NCI-H2171 (cell line): Measurements from ENCODE around the gene CRIM1.

Experiments used
- DNase-seq: peaks from one replicate; lab custom pipeline; 2025; lab: John Stamatoyannopoulos, UW

The CRIM1 gene

GRCh38 chr2:36425608-36426355 is 70.2 kb downstream of the CRIM1 start:
- no peak for DNase-seq

GRCh38 chr2:36427790-36428243 is 72.2 kb downstream of the CRIM1 start:
- no peak for DNase-seq

DNA sequence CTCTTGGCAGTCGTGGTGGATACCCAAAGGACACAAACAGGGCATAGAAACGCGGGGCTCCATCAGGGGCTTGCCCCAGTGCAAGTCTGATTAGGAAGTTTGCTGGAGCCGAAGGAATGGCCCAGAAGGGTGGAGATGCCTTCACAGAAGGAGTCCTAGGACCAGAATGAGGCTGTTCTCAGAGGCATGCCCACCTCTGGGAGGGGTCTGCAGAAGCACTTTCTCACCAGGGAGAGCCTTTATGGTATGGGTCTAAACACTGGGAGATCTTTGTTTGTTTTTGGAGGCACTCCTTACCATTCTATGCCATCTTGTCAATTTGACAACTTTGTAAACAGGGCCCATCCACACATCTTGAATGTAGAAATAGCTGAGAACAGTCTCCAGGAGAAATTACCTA is 75.0 kb downstream of the CRIM1 start:
- DNase-seq, result no peak

- no peak for DNase-seq
These were observed 76.9 kb downstream of the CRIM1 start for GRCh38 chr2:36432479-36432878.

DNA sequence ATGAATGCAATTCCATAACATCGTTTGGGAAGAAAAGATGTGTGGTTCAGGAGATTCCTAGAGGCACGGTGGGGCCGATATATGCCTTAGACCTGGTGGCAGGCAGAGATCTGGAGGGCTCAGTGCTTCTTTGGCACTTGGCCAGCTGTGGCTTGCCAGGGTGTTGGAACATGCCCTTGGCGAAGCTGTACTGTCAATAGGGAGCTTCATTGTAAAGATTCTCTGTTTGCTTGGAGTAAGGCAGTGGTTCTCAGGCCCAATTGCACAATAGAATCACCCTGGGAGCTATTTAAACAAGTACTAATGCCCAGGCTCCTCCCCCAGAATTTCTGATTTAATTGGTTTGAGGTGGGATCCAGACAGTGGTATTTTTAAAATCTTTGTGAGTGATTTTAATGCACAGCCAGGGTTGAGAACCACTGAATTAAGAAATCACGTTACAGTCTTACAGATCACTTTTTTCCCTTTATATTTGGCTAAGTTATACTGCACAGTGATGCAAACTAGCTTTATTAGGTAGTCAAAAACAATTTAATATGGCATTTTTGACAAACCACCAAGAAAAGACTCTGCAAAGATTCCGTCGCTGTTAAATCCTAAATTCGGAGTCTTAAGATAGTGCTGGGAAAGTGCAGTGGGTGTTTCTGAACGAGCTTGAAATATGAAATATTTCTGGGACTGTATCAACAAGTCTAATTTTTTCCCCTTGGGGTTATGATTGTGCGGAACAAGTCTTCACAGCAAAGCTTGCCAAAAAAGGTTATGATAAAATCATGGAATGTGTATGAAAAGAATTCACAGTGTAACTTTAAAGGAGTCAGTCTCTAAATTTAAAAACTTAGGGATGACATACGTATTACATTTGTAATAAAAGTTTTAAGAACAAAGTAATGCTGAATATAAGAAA is 78.0 kb downstream of the CRIM1 start:
- no peak for DNase-seq

GRCh38 chr2:36438449-36438977 is 82.9 kb downstream of the CRIM1 start:
- no peak for DNase-seq

DNA sequence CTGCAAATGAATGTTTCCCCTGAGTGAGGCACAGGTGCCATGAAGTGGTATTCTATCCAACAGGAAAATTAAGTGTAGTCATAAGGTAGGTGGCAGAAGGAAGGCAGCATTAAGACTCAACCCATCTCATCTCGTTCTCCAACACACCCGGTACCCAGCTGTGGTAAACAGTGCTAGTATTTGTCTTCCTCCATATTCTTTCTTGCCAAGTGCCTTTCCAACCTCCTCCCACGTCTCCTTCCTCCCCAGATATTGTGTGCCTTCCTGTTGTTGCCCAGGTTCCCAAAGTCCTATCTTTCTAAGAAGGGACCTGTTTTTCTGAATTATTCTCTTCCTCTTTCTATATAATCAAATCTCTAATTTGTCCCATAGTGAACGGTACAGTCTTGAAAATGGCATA is 83.5 kb downstream of the CRIM1 start:
- no peak for DNase-seq

DNA sequence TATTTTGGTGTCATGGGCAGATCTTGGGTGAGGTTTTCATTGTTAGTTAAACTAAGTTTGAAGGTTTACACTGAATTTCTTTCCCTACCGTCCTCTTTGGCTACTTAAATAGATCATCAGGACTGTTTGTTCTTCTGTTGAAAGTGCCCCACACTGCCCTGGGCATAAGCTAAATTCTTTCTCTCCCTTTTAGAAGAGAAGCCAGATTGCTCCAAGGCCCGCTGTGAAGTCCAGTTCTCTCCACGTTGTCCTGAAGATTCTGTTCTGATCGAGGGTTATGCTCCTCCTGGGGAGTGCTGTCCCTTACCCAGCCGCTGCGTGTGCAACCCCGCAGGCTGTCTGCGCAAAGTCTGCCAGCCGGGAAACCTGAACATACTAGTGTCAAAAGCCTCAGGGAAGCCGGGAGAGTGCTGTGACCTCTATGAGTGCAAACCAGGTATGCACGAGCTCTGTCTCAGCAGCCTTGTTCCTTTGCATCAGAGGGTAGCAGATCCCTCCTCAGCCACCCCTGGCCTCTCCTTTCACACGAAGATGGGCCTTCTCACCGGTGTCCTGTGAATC is 85.6 kb downstream of the CRIM1 start:
- no peak for DNase-seq

DNA sequence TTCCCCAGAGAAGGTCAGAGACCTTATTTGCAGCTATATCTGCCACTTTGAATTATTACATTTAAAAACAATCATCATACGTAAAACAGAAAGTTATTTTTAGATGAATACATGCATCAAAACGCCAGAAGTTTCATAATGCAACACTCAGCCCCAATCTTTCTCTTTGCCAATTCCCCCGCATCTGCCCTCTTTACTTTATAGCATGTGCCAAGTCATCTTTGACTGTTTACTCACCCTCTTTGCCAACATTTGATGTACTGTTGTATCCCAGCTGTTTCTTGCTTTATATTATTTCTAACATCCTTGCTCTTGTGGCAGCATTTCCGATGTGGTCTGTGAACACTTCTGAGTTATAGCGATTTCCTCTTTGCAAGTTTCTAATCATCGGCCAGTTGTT is 86.2 kb downstream of the CRIM1 start:
- DNase-seq, result no peak

GRCh38 chr2:36444216-36444936 is 88.8 kb downstream of the CRIM1 start:
- DNase-seq, result no peak

GRCh38 chr2:36445185-36445866 is 89.7 kb downstream of the CRIM1 start:
- DNase-seq, result no peak

DNA sequence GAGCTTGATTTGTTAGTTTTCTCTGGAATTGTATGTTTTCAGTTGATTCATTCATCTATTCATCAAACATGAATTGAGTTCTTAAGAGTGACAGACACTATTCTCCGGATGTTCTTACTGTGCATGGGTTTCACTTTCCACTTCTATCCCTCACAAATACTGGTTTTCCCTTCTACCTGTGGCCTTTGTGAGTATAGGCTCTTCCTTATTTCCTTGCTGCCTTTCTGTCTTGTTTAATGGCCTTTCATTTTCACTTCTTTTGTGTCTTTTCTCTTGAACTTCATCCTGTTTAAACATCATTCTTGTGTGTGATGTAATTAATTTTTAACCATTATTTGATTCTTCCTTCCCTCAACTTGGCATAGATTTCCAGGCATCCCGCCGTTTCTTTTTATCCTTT is 90.7 kb downstream of the CRIM1 start:
- no peak for DNase-seq

DNA sequence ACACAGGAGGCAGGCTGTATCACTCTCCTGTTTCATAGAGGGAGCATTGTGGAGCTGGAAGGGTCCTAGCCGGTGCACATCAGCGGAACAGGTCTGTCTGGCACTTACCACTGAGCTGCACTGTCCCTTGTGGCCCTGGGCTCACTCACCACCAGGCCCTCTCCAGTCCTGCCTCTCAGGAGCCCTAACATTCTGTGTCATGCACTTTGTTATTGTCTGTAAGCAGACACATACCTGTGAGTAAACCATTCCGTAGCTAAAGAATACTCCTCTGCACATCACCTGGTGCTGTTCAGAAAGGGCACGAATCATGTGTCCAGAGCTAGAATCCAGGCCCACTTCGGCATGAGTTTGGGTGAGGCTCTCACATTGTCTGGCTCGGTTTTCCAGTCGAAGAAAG is 93.6 kb downstream of the CRIM1 start:
- DNase-seq, result no peak

DNA sequence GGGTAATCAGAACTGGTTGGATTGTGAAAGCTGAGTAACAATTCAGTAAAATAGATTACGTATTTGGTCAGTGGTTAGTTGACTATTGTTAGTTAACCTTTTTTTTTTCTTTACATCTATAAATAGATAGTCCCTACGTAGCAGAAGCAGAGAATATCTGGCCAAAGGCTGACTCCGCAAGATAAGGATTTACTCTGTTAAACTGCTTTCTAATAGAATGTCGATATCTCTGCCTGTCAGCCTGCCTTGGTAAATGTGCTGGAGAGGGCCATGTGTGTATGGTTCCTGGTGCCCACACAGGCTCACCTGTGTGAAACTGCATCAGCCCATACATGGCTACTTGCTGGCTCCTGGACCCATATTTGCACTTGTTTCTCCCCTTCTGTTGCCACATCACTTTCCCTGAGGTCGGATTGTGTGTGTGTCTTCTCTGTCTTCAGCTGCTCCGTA is 94.4 kb downstream of the CRIM1 start:
- no peak for DNase-seq

DNA sequence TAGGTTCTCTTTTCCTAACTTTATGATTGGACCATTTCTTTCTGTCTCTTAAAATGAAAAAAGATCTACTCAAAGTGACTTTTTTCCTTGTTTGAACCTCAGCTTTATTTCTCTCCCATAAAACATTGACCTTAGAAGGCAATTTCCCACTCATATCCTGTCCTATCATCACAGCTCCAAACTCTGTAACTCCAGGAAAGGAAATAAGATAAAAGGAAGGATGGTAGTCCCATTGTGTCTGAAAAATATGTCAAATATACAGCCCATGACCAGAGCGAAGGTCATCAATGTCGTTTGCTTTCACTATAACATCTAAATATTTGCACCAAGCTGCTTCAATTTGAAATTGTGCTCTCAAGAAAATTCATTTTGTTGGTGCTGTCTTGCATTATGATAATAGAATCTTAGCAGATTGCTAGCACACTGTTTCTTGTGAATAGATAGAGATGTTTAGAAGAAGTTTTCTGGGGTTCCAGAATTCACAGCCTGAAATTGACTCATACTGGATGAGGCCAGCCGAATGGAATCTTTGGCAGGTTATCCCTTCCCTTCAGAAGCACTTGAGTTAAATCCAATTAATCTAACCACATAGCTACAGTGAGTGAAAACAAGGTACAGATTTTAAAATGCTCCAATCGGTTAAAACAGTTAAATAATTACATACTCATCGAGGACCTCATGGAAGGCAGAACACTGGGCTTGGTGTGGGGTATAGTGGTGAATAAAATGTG is 95.1 kb downstream of the CRIM1 start:
- DNase-seq, result no peak

DNA sequence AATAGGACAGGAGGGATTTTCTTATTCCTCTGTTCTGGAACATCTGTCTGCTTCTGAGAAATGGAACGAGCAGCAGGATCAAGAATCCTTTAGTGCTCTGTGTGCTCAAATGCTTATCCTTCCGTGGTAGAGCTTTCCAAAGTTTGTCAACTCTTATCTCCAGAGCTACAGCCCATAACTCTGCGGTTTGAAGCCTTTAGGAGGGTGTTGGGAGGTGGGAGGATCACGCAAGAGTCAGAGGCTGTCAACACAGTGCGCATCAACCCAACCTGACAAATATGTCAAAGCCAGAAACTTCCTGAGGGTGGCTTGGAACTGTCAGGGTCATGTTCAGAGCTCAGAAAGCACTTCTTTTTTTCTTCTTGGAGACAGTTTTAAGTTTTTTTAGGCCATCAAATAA is 95.9 kb downstream of the CRIM1 start:
- DNase-seq, result no peak

- DNase-seq, result no peak
These were observed 96.7 kb downstream of the CRIM1 start for GRCh38 chr2:36452260-36452659.

GRCh38 chr2:36453652-36454051 is 98.1 kb downstream of the CRIM1 start:
- no peak for DNase-seq

- no peak for DNase-seq
These were observed 99.4 kb downstream of the CRIM1 start for GRCh38 chr2:36455011-36455410.

GRCh38 chr2:36455788-36456187 is 100.2 kb downstream of the CRIM1 start:
- no peak for DNase-seq
